Stimulated activated effector memory CD8-positive, alpha-beta T cell treated with anti-CD3 and anti-CD28 coated beads, Interleukin-12 subunit alpha, Interleukin-12 subunit beta, amount 100 ng/mL, for 72 hours (primary cell): ENCODE measurements around the gene PRAC2.

Source experiments
- ATAC-seq: fragments of 150-1000 bp; cut with Tn5 transposase; 2 replicates; pipeline ENCODE4 v1.10.0; 2021
- DNase-seq, 2 donors: peaks; one replicate each; pipeline ENCODE4 v3.0.0; 2021 to 2022; ENCODE audit warnings: low spot score in 2 of 2
- H3K27ac Mint-ChIP-seq: one replicate; pipeline ENCODE4 v1.8.0; 2022; ENCODE audit warnings: mild to moderate bottlenecking, mixed read lengths
- H3K36me3 Mint-ChIP-seq: one replicate; pipeline ENCODE4 v1.8.0; 2022; ENCODE audit warnings: mild to moderate bottlenecking, mixed read lengths
- H3K4me1 Mint-ChIP-seq: one replicate; pipeline ENCODE4 v1.8.0; 2022; ENCODE audit warnings: mixed read lengths
- H3K4me3 Mint-ChIP-seq: one replicate; pipeline ENCODE4 v1.8.0; 2022; ENCODE audit warnings: mild to moderate bottlenecking, mixed read lengths
- H3K9me3 Mint-ChIP-seq: one replicate; pipeline ENCODE4 v1.8.0; 2022; ENCODE audit warnings: mixed read lengths

Gene PRAC2

GRCh38 chr17:48726916-48727286, 3.9 kb downstream of the PRAC2 start:
- no peaks in the 10 kb centered on the region for H3K9me3 Mint-ChIP-seq
- peak; percentile 57 for ATAC-seq
- H3K4me3 Mint-ChIP-seq = no peak overlapping the region
- H3K27ac Mint-ChIP-seq = no peak overlapping the region
- H3K4me1 Mint-ChIP-seq = peaks cover 45% of the 10 kb centered on the region
- H3K36me3 Mint-ChIP-seq = peaks cover 13% of the 10 kb centered on the region
- DNase-seq = no peak

GRCh38 chr17:48727415-48728175, 4.6 kb downstream of the PRAC2 start:
- H3K4me3 Mint-ChIP-seq = peak overlapping the region; percentile 68
- peaks cover 47% of the 10 kb centered on the region for H3K4me1 Mint-ChIP-seq
- no peaks in the 10 kb centered on the region for H3K9me3 Mint-ChIP-seq

GRCh38 chr17:48728232-48729231, 5.5 kb downstream of the PRAC2 start, which contains the start of gene HOXB13:
HOXB13 (minus strand) TSS chr17:48728750; CDS start chr17:48728593, 157 bp downstream.
- no peak within 1 kb of the TSS for H3K27ac Mint-ChIP-seq
- peaks cover 49% of the 10 kb centered on the region for H3K4me1 Mint-ChIP-seq
- ATAC-seq (no peak), DNase-seq (no peak)
- H3K36me3 Mint-ChIP-seq = peaks cover 13% of the 10 kb centered on the region
- peak within 1 kb of the TSS; percentile 68 for H3K4me3 Mint-ChIP-seq
- no peaks in the 10 kb centered on the region for H3K9me3 Mint-ChIP-seq

More at GRCh38 chr17:48727415-48728175, 4.6 kb downstream of the PRAC2 start:
- H3K36me3 Mint-ChIP-seq = peaks cover 13% of the 10 kb centered on the region
- ATAC-seq (peak; percentile 48), DNase-seq (no peak)
- no peak overlapping the region for H3K27ac Mint-ChIP-seq

GRCh38 chr17:48729335-48730239, 6.6 kb downstream of the PRAC2 start:
- Mint-ChIP-seq H3K9me3 (no peaks in the 10 kb centered on the region), H3K27ac (no peak overlapping the region), H3K4me3 (peak overlapping the region; percentile 68), H3K4me1 (peaks cover 48% of the 10 kb centered on the region), H3K36me3 (peaks cover 9% of the 10 kb centered on the region)
- ATAC-seq = no peak
- no peak for DNase-seq

GRCh38 chr17:48730240-48730550, 7.2 kb downstream of the PRAC2 start:
- Mint-ChIP-seq H3K4me1 (peaks cover 42% of the 10 kb centered on the region), H3K36me3 (peaks cover 3% of the 10 kb centered on the region), H3K27ac (no peak overlapping the region), H3K9me3 (no peaks in the 10 kb centered on the region), H3K4me3 (no peak overlapping the region)
- DNase-seq = no peak
- ATAC-seq = no peak

GRCh38 chr17:48731355-48731754, 8.4 kb downstream of the PRAC2 start:
- no peak for DNase-seq
- H3K36me3 Mint-ChIP-seq = no peaks in the 10 kb centered on the region
- no peak overlapping the region for H3K27ac Mint-ChIP-seq
- H3K4me1 Mint-ChIP-seq = peaks cover 39% of the 10 kb centered on the region
- no peak overlapping the region for H3K4me3 Mint-ChIP-seq
- no peaks in the 10 kb centered on the region for H3K9me3 Mint-ChIP-seq
- ATAC-seq = no peak

GRCh38 chr17:48732688-48733629, 10.0 kb downstream of the PRAC2 start:
- no peaks in the 10 kb centered on the region for H3K9me3 Mint-ChIP-seq
- ATAC-seq (no peak), DNase-seq (peak in 1 of 2 donors; percentile 53)
- peaks cover 37% of the 10 kb centered on the region for H3K4me1 Mint-ChIP-seq
- H3K4me3 Mint-ChIP-seq = peak overlapping the region; percentile 55
- H3K36me3 Mint-ChIP-seq = no peaks in the 10 kb centered on the region
- H3K27ac Mint-ChIP-seq = no peak overlapping the region

GRCh38 chr17:48733632-48734328, 10.8 kb downstream of the PRAC2 start:
- H3K27ac Mint-ChIP-seq = peak overlapping the region; percentile 4
- ATAC-seq = no peak
- H3K4me3 Mint-ChIP-seq = peak overlapping the region; percentile 55

GRCh38 chr17:48734333-48735061, 11.5 kb downstream of the PRAC2 start:
- Mint-ChIP-seq H3K9me3 (no peaks in the 10 kb centered on the region), H3K27ac (peak overlapping the region; percentile 4), H3K4me3 (peak overlapping the region; percentile 55), H3K36me3 (no peaks in the 10 kb centered on the region), H3K4me1 (peaks cover 28% of the 10 kb centered on the region)
- DNase-seq (no peak), ATAC-seq (no peak)

More at GRCh38 chr17:48733632-48734328, 10.8 kb downstream of the PRAC2 start:
- no peak for DNase-seq
- no peaks in the 10 kb centered on the region for H3K36me3 Mint-ChIP-seq
- peaks cover 28% of the 10 kb centered on the region for H3K4me1 Mint-ChIP-seq
- no peaks in the 10 kb centered on the region for H3K9me3 Mint-ChIP-seq

- ATAC-seq = no peak
- peaks cover 26% of the 10 kb centered on the region for H3K4me1 Mint-ChIP-seq
- H3K9me3 Mint-ChIP-seq = no peaks in the 10 kb centered on the region
- no peak overlapping the region for H3K27ac Mint-ChIP-seq
- no peak overlapping the region for H3K4me3 Mint-ChIP-seq
- DNase-seq = no peak
- H3K36me3 Mint-ChIP-seq = no peaks in the 10 kb centered on the region
Measured at GRCh38 chr17:48735062-48735351, 12.0 kb downstream of the PRAC2 start.

GRCh38 chr17:48737330-48738043, 14.5 kb downstream of the PRAC2 start:
- H3K9me3 Mint-ChIP-seq = no peaks in the 10 kb centered on the region
- H3K27ac Mint-ChIP-seq = no peak overlapping the region
- no peaks in the 10 kb centered on the region for H3K36me3 Mint-ChIP-seq
- peaks cover 25% of the 10 kb centered on the region for H3K4me1 Mint-ChIP-seq
- DNase-seq (no peak), ATAC-seq (no peak)
- H3K4me3 Mint-ChIP-seq = no peak overlapping the region

- Mint-ChIP-seq H3K9me3 (no peaks in the 10 kb centered on the region), H3K36me3 (no peaks in the 10 kb centered on the region), H3K27ac (no peak overlapping the region), H3K4me1 (peaks cover 17% of the 10 kb centered on the region), H3K4me3 (peak overlapping the region; percentile 61)
- DNase-seq (no peak), ATAC-seq (no peak)
Measured at GRCh38 chr17:48738424-48738802, 15.4 kb downstream of the PRAC2 start.
